HG03432 (cell line): ENCODE data around the gene TBL3.
"Not testable (repeated sequence)": the region's sequence is repeated elsewhere in the genome, so short reads cannot be mapped to it uniquely, and the experiment has no call there.

Source experiments
- ATAC-seq: cut with Tn5 transposase; IDR thresholded peaks from one replicate; pipeline ENCODE4 v1.9.1; 2021; ENCODE audit warnings: mild to moderate bottlenecking, moderate library complexity; ENCODE audit not compliant: unreplicated experiment

TBL3 gene

DNA sequence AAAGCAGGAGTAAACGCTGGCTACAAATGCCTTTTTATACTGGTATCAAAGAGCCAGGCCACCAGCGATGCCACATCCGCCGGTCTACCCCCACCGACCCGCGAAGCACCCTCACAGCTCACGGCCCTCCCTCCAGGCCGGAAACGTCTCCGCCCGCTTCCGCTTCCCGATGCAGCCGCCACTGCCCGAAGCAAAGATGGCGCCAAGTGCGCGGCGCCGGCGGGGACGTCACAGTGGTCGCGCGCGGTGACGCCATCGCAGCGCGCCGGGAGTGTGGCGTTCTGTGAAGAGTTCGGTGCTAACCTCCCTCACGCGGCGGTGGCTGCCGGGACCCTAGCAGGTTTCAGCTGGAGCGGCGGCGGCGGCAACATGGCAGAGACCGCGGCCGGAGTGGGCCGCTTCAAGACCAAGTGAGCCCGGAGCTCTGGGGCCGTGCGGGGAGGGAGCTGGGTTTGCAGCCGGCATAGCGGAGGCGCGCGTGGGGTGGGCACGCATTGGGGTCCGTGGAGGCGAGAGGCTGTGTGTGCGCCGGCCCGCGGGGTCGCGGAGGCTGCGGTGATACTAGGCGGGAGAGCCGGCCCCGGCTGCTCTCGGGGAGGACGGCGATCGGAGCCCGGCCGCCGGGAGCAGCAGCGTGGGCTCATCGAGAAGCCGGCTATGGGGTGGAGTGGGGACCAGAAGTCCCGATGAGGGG, at the start of gene TBL3:
TSS of gene TBL3 (plus strand) at position 258 of the 694 bp plus-strand sequence. CDS start at position 370, 112 bp downstream.
- peak; percentile 77 for ATAC-seq

DNA sequence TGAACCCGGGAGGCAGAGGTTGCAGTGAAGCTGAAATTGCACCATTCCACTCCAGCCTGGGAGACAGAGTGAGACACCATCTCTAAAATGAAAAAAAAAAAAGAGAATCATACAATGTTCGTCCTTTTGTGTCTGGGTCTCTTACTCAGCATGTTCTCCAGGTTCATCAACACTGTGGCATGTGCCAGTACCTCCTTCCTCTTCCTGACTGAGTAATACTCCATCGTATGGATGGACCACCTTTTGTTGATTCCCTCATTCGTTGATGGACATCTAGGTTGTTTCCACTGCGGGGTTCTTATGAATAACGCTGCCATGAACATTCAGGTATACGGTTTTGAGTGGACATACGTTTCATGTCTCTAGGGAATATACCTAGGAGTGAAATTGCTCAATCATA, 49.5 kb upstream of the TBL3 start:
- no peak for ATAC-seq

DNA sequence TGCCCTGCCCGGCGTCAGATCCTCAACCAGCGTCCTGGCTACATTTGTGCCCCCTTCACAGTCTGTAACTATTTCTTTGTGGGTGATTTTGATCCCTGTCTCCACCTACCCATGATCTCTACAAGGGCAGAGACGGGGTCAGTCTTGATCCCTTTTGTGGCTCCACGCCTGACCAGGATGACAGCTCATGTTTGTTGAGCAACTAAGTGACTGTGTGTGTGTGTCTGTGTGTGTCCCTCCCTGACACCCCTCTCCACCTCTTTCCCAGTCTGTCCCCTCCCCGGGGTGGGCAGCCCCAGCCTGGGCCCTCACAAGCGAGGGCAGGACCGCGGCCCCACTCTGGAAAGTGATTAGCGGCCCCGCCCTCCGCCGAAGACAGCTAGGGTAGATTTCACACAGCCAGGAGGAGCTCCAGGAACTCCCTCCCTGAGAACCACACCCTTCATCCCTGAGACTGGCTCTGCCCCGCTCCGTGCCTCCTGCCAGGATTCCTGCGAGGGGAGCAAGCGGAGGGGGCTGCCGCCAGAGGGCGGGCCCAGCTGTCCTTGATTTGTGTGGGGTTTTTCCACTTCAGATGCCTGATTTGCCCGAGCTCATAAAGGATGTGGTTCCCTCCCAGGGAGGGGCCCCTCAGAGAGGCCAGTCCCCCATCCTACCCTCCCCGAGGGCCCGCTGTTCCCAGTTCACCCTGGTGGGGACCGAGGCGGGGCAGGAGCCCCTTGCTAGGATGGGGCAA, 48.4 kb upstream of the TBL3 start:
- ATAC-seq: no peak

DNA sequence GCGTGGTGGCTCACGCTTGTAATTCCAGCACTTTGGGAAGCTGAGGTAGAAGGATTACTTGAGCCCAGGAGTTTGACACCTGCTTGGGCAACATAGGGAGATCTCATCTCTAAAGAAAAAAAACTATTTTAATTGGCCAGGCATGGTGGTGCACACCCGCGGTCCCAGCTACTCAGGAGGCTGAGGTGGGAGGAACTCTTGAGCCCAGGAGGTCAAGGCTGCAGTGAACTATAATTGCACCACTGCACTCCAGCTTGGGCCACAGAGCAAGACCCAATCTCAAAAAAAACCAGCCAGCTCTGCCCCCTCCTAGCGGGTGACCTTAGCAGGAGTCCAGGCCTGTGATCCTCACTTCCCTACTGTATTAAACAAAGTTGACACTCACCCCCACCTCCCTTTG, 47.8 kb upstream of the TBL3 start:
- ATAC-seq: no peak

DNA sequence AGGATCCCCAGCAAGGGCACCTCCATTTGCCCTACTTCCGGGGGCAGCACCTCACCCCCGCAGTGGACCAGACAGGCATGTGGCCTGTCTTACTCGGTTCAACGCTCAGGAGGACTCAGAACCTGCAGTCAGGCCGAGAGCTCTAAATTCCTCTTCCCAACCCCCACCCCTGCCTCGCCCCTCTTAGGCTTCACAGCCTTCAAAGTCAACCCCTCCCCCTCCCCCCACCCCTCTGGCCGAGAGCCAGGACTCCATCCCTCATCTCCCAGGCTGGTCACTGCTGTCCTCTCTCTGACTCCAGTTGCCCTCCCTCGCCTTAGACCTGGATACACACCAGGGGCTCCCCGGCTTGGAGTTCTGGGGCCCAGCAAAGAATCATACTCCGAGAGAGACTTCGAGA, 45.6 kb upstream of the TBL3 start:
- ATAC-seq: no peak

DNA sequence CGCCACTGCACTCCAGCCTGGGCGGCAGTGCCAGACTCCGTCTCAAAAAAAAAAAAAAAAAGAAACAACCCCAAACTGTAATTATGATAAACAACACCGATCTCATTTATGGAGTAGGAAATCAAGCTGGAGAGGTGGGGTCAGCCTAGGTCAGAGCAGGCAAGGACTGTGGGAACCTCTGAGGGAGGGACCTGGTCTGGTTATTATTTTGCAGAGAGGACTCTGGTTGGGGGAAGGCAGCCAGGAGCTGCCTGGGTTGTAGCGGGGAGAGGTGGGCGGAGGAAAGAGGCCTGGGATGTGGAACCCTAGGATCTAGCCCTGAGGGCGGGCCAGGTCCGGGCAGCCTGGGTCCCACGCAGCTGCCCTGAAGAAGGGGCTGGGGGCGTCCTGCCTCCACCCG, 42.7 kb upstream of the TBL3 start:
- peak; percentile 40 for ATAC-seq

DNA sequence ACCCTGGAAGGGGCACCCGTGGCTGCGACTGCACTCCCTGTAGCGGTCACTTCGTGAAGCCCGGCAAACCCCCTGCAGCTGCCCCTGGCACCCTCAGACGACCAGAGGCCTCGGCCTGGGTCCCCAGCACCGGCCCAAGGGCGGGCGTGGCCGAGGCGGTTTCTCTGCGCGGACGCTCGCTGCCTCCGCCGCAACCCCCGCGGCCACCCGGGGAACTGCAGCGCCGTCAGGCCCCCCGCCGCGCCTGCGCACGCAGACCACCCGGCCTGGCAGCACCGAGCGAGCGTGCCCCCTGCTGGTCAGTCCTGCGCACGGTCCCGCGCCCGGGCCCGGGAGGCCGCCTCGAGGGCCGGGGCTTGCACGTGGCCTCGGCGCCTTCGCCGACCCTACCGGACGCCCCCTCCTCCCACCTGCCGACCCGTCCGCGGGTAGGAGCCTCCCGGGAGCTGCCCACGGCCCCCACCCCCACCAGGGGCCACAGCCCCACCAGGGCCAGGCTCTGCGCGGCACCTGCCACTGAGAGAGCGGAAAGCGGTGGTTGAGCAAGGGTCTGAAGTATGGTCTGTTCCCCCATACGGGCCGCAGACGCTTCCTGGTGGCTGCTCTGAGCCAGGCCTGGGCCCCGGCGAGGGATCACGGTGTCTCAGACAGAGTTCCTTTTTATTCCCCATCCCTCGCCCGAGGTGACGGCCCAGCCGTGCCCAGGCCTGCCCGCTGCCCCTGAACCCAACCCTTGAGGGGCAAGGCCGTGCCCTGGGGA, 42.1 kb upstream of the TBL3 start:
- peak; percentile 90 for ATAC-seq

DNA sequence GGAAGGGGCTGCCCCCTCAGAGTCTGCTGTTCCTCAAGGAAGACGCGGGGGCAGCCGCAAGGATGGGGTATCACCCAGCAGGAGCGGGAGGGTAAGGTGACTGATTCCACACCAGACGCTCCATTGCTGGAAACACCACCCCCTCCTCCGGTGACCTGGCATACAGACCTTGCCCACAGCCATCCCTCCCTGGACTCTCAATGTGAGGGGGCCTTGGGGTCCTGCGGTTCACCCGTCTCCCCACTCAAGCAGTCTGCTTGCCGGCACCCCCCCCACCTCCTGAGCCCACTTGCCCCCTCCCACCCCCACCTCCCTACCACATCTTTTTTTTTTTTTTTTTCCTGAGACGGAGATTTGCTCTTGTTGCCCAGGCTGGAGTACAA, 41.5 kb upstream of the TBL3 start:
- ATAC-seq: no peak

DNA sequence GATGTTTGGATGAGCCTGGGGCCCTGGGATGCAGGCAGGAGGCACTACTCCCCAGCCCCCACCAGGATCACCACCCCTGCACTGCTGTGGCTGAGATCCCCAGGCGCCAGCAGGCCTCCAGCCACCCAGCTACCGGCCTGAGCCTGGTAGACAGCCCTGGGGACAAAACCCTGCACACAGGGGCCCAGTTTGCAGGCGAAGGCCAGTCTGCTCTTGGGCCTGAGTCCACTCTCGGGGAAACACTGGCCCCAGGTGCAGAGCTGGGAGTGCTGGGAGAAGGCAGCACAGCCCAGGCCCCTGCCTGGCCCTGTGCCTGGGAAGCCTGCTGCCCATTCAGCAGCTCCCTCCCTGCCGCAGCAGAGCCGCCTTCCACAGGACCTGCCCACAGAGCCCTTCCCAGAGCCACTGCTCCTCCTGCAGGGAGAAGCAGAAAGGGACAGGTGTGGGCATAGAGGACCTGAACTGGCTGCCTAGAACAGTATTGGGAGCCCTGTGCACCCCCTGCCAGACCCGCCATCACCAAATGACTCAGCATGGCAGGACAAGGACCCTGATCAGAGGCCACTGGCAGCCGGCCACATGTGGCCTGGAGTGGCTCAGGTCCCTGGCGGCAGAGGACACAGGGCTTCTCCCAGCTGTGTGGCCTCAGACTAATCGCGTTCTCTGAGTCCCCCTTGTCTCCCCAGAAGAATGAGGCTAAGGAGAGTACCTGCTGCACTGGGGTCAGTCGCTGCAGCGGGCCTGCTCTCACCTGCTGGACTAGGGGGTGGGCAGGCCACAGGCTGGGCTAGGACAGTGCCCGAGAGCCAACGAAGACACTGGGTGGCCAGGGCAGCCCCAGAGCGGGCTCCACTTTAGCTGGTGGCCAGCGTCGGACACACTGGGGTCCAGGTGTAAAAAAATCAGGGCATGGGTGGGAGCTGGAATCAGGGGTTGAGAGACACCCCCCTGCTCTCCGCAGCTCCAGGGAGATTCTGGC, 39.5 kb upstream of the TBL3 start:
- ATAC-seq: no peak

DNA sequence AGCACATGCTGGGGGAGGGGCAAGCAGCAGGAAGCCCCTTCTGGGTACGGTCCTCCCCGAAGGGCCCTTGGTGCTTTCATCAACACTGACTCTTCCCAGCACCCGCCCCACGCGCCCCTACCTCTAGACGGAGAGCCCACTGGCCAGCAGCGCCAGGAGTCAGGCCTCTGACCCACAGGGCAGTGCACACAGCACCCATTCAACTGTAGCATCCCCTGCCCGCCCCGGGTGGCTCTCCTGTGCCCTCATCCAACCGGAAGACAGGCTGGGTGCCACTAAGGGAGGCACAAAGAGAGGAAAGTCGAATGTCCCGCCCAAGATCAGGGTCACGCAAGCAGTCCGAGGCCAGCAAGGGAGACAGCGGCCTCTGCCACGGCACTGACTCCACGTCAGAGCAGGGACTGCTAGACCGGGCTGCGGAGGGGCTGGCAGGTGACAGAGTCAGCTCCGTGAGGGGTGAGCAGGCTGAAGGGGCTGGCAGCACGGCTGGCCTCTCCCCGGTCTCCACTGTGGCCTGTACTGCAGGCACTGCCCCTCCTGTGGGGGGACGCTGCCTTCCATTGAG, 38.7 kb upstream of the TBL3 start:
- no peak for ATAC-seq

DNA sequence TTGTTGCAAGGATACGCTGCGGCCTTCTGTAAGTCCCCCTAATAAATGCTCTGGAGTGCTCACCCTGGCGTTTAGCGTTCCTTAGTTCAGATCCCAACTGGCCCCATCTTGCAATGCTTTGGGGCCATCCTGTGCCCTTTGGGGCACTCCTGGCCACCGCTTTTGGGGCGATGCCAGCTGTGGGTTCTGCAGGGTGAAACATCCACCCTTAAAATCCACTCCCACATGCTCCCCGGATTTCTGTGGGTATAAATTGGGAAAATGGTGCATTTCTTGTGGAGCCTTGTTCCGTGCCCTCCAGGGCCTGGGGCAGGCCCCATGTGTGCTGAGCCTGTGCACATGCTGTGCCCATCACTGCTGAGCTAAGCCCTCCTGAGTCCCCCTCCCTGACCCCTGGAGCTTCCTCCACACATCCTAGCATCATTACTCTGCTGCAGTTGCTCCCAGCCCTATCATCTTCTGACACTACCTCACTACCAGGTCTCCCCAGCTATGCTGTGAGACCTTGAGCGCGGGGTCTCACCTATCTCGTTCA, 34.8 kb upstream of the TBL3 start:
- ATAC-seq: no peak

DNA sequence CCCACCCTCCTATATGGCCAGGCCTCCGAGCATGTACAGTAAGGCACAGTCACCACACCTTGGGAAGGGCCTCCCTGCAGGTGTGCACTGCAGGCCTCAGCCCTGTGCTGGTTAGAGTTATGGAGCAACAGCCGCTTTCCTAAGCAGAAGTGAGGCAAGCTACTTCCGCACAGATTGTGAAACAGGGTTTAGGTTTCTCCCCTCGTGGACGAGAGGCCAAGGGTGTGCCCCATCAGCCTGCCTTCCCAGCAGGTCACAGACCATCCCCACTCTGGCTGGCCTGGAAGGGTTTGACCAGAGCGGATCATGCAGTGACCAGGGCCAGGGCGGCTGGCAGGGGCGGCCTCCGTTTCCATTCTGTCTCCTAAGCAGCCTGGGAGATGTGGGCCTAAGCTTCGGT, 33.5 kb upstream of the TBL3 start:
- no peak for ATAC-seq

DNA sequence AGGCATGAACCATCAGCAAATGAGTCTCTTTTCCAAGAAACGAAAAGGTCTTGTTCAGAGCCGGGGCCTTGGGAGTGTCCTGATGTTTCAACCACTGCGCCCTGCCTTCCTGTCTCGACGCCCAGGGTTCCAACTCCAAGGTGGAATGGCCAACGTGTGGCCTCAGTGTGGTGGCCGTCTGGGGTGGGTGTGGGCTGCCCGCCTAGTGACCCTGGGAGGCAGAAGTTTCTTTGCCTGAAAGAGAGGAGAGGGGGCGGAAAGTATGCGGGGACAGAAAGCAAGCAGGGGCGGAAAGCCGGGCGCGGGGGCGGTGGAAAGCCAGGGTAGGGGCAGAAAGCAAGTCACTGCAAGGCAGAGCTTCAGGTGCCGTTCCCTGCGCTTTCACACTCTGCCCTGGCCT, 32.9 kb upstream of the TBL3 start:
- ATAC-seq: no peak

DNA sequence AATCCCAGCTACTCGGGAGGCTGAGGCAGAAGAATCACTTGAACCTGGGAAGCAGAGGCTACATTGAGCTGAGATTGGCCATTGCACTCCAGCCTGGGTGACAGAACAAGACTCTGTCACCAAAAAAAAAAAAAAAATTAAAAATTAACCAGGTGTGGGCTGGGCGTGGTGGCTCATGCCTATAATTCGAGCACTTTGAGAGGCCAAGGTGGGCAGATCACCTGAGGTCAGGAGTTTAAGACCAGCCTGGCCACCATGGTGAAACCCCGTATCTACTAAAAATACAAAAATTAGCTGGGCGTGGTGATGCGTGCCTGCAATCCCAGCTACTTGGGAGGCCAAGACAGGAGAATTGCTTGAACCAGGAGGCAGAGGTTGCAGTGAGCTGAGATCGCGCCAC, 32.0 kb upstream of the TBL3 start:
- ATAC-seq: not testable (repeated sequence)

DNA sequence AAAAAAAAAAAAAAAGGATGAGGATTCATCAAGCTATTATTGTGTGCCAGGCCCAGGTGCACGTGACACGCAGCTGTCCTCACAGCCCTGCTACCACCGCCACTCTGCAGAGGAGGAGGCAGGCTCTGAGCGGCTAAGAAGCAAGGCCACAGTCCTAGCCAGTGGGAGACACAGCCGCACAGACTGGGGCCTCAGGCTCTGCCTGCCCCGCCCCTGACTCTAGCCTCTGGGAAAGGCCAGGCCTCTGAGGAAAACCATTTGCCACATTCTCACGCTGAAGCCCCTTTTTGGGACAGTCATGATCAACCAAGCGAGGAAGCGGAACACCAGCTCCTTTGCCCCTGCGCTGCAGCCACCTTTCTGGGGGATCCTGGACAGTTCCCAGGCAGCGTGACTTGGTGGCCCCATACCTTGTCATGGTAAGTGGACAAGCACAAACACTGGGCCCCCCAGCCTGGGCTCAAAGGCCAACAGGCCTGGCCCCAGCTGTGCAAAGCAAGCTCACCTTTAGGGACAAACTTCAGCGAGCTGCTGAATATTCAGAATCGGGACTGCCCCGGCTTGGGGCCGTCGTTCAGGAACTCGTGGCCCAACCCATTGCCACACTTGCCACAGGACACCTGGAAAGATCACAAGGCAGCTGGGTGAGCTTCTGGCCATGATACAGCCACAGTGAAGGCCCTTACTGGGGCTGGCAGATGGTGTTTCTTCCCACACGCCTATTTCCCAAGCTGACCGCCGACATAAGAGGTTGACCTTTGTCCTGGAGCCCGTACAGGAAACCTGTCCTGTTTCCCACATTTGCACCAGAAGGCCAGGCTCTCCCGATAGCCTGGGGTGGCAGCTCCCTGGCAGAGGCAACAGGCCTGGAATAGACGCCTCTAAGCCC, 31.3 kb upstream of the TBL3 start:
- no peak for ATAC-seq

DNA sequence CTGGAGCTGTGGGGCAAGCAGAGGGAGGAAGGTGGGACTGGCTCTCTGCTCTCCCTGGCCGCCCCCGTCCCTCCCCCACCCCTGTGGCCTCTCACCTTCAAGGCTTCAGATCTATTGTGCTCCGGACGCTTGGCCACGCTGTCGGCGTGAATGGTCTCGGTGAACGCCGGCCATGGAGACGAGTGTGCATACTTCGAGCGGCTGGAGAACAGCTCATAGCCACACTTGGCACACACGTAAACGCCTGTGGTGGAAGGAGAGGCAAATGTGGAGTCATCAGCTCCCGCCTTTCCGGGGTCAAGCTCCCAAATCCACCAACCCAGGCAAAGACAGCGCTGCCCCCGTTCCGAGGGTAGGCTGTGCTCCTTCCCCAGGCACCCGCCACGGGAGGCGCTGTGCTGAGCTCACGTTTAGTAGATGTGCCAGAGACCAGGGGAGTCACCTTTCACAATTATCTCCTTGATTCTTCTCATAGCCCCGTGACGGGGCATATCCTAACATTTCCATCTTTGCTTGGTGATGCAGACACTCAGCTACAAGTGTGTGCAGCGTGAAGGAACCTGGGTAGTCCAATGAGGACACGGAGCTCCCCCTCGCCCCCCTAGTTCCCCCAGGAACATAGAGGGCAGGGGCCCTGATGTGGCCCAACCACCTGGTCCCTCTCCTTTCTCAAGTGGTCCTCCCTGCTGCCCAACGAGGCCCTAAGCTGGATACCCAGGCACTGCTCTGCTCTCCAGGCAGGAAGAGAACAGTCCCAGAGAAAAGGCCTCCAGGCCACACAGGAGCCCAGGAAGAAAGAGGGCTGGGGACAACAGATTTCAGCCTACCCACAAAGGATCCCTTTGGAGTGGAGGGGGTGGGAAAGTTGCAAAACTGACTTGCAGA, 30.4 kb upstream of the TBL3 start:
- ATAC-seq: no peak

DNA sequence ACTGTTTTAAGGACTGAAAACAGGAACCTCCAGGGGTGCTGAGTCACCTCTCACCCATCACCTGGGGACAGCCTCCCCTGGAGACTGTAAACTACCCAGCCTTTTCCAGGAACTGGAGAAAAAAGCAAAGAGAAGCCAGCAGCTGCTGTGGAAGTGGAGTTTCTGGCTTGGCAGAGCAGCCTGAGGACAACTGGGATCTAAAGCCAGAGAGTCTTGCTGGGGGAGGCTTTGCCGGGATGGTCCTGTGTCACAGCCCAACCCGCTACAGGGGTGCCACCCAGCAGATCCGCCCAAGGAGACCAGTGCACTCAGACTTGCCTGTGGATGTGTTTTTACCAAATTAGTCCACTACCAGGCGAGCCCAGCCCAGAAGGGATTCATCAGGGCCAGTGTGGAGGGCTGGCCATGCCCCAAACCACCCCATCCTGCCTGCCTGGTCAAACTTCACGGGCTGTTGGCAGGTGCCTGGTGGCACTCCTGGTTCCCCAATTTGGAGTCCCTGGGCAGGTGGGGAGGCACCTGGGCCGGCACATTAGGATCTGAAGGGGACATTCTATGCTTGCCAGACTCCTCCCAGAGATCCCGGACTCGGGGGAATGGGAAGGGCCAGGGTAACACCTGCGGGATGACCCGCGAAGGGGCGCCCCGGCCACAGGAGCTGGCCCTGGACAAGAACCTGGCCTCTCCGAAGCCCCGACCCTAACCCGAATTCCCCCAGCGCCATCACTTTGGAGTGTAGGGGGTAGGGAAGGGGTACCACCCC, 29.6 kb upstream of the TBL3 start:
- ATAC-seq: no peak
